Mesodermal cell (in vitro differentiated cells): ENCODE measurements around the gene DCST1.

Source experiments
- H3K27ac ChIP-seq: 2 replicates; pipeline ENCODE4 v1.7.0; 2013; ENCODE audit warnings: mild to moderate bottlenecking, low read depth, low read length, moderate library complexity; ENCODE audit not compliant: severe bottlenecking
- H3K36me3 ChIP-seq: 2 replicates; pipeline ENCODE4 v1.7.1; 2013; ENCODE audit warnings: mild to moderate bottlenecking, low read length, moderate library complexity; ENCODE audit not compliant: control insufficient read depth, insufficient read depth
- H3K4me1 ChIP-seq: one replicate; pipeline ENCODE4 v1.7.1; 2013; ENCODE audit warnings: mild to moderate bottlenecking, low read length; ENCODE audit not compliant: insufficient read depth, control insufficient read depth, poor library complexity, severe bottlenecking
- H3K4me3 ChIP-seq: 2 replicates; pipeline ENCODE4 v1.7.0; 2013; ENCODE audit warnings: low read length, control low read depth, mild to moderate bottlenecking; ENCODE audit not compliant: insufficient read depth, poor library complexity, severe bottlenecking; ENCODE audit errors: extremely low read depth
- H3K9me3 ChIP-seq: 2 replicates; pipeline ENCODE4 v1.7.1; 2013; ENCODE audit warnings: mild to moderate bottlenecking, low read length, moderate library complexity; ENCODE audit not compliant: control insufficient read depth
- WGBS, 2 experiments: methylation state at CpG; one replicate each; pipeline ENCODE4 v1.1.5; 2013; ENCODE audit warnings: missing lambda C conversion rate in 2 of 2; ENCODE audit not compliant: insufficient coverage in 2 of 2; 5-methylcytosine and 5-hydroxymethylcytosine counted together

DCST1 gene

DNA sequence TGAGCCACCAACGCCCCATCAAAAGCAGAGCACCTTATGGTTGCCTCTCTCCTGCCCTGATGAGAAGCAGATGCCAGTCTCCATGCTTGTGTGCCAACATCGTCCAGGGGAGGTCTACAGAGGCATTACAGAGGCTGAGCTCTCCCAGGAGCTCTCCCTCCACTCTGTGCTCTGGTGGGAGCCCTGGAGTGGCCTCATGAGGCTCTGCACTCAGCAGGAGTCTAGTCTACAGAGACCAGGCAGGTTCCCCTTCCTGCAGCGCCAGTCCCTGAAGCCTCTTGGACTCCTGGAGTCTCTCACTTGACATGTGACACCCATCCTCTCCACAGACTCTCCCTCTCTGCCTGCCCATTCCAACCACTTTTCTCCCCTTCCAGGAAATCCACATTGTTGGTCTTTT lies 3.4 kb downstream of the DCST1 start:
- WGBS, 2 experiments = 94 to 97% methylated on average over 3 of the region's 3 CpGs
- H3K27ac ChIP-seq = no peak overlapping the region
- H3K4me3 ChIP-seq = no peak overlapping the region
- H3K36me3 ChIP-seq = no peaks in the 10 kb centered on the region
- peaks cover 11% of the 10 kb centered on the region for H3K4me1 ChIP-seq
- H3K9me3 ChIP-seq = no peaks in the 10 kb centered on the region

DNA sequence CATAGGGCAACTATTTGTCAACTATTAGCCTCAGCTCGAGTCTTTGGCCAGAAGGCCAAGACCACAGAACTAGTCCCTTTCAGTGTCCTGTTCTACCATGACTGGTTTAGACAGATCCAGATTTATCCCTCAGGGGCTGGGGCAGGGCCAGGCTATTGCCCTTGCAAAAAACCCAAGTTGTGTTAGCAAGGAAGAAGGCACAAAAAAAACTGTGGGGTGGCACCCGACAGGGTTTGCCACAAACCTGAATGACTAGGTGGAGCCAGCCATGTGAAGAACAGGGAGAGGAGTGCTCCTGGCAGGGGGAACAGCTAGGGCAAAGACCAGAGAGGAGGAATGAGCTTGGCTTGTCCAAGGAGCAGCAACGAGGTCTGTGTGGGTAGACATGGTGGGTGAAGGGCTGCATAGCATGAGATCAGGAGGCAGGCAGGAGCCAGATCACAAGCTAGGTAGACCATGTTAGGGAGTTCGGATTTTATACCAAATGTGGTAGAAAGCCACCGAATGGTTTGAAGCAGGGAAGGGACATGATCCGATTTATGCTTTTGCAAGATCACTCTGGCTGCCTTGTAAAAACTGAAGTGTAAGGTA lies 4.3 kb downstream of the DCST1 start:
- Histone ChIP-seq H3K36me3 (no peaks in the 10 kb centered on the region), H3K4me3 (no peak overlapping the region), H3K4me1 (peaks cover 11% of the 10 kb centered on the region), H3K27ac (no peak overlapping the region), H3K9me3 (no peaks in the 10 kb centered on the region)
- WGBS, 2 experiments = 93 to 100% methylated on average over 6 of the region's 6 CpGs

DNA sequence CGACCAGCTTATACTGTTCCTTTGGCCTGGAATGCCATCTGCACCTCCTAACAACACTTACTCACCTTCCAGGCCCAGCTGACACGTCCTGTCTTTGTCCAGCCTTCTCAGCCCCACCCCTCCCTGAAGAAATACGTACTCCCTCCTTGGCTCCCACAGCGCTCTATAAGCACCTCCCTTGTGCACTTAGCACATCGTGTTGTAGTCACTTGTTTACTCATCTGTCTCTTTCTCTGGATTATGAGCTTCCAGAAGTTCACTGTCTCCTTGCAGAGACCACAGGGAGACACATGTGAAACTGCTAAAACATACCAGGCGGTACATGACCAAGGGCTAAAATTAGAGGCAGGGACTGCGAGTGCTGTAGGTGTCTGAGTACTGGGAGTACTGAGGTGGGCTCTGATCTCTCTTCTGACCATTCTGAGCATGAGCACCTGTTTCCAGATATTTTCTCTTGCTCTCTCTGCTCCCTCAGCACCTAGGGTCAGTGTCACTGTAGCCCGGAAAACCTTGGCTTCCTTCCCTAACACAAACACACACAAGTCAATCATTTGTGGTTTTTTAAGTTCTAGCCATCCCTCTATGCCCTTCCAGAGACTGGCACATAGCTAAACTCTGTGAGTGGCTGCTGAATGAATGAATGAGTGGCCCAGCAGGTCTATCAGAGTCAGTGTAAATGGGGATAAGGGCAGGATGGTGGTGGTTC lies 5.1 kb downstream of the DCST1 start:
- 80 to 85% methylated on average over 5 to 8 of the region's 8 CpGs for WGBS, 2 experiments
- H3K4me1 ChIP-seq = peaks cover 11% of the 10 kb centered on the region
- H3K4me3 ChIP-seq = no peak overlapping the region
- H3K36me3 ChIP-seq = no peaks in the 10 kb centered on the region
- H3K27ac ChIP-seq = no peak overlapping the region
- no peaks in the 10 kb centered on the region for H3K9me3 ChIP-seq

DNA sequence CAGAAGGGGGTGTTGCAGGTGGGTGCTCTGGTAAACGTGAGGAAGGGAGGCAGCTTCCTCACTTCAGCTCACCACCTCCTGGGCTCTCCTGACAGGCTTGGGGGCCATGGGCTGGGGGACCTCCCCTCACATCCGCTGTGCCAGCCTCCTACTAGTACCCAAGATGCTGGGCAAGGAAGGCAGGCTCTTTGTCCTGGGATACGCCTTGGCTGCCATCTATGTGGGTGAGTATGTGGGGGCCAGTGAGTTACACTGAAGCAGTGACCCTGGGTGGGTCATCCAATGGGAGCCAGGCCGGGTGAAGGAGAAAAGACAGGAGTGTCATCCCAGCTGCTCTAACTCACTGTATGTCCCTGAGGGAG lies 5.7 kb downstream of the DCST1 start:
- Histone ChIP-seq H3K36me3 (no peaks in the 10 kb centered on the region), H3K4me1 (peaks cover 11% of the 10 kb centered on the region), H3K27ac (no peak overlapping the region), H3K4me3 (no peak overlapping the region), H3K9me3 (no peaks in the 10 kb centered on the region)
- WGBS, 2 experiments = 80 to 90% methylated on average over 2 of the region's 4 CpGs

DNA sequence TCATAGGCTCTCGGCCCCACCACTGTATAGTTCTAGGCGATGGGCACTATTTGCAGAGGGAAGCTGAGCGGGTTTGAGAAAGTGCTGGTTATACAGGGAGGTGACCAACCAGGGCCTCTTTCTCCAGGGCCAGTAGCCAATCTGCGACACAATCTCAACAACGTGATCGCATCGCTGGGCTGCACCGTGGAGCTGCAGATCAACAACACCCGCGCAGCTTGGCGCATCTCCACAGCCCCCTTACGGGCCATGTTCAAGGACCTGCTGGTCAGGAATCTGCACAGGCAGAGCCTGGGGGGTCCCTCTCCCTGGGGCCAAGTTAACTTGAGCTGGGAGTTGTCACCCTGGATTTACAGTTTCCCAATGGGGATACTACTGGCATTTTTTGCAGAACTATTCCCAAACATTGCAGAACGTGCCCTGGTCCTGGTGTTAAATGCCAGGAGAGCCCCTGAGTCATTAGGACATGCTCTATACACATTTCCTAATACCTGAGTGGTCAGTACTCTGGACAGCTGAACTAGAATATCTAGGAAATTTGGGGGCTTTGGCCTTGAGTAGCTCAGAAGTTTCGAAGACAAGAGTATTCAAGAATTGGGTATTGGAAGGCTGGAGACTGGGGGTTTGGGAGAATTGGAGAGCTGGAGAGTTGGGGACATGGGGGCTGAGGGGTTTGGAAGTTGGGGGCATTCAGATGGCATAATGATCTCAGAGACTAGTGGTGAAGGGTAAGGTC lies 6.9 kb downstream of the DCST1 start:
- Histone ChIP-seq H3K9me3 (no peaks in the 10 kb centered on the region), H3K27ac (no peak overlapping the region), H3K36me3 (no peaks in the 10 kb centered on the region), H3K4me3 (no peak overlapping the region), H3K4me1 (peaks cover 20% of the 10 kb centered on the region)
- WGBS, 2 experiments = 95 to 96% methylated on average over 13 to 14 of the region's 14 CpGs

DNA sequence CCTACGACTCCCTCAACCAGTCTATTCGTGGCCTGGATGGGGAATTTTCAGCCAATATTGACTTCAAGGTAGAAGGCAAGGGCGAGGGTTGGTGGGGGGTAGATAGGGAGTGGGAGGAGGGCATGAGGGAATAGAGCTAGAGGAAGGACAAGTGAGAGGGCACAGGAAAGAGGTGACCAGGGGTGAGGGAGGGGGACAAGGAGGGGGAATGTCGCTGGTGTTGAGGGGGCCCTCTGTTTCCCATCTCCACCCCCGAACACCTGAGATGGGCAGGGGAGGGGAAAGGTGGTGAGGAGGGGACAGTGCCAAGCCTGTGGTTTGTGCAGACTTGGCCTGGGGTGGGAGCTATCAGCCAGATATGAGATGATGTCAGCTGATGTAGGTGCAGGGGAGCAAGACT lies 9.2 kb downstream of the DCST1 start:
- Histone ChIP-seq H3K27ac (no peak overlapping the region), H3K36me3 (no peaks in the 10 kb centered on the region), H3K4me1 (peaks cover 31% of the 10 kb centered on the region), H3K9me3 (no peaks in the 10 kb centered on the region), H3K4me3 (no peak overlapping the region)
- WGBS, 2 experiments = 79 to 91% methylated on average over 4 of the region's 5 CpGs

DNA sequence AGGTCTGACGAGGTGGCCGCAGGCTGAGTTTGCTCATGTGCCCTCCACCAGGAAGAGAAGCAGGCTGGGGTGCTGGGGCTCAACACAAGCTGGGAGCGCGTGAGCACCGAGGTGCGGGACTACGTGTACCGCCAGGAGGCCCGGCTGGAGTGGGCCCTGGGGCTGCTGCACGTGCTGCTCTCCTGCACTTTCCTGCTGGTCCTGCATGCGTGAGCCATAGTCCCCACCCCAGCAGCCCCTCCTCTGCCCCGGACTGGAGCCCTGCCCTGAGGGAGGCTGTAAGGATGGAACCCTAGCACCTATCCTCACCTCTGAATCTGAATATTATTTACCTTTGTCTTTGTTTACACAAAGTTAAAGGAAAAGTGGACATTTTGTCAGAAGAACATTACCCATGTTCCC lies 9.7 kb downstream of the DCST1 start:
- Histone ChIP-seq H3K4me1 (peaks cover 30% of the 10 kb centered on the region), H3K27ac (no peak overlapping the region), H3K36me3 (no peaks in the 10 kb centered on the region), H3K4me3 (no peak overlapping the region), H3K9me3 (no peaks in the 10 kb centered on the region)
- WGBS, 2 experiments = 86 to 91% methylated on average over 7 to 10 of the region's 12 CpGs

DNA sequence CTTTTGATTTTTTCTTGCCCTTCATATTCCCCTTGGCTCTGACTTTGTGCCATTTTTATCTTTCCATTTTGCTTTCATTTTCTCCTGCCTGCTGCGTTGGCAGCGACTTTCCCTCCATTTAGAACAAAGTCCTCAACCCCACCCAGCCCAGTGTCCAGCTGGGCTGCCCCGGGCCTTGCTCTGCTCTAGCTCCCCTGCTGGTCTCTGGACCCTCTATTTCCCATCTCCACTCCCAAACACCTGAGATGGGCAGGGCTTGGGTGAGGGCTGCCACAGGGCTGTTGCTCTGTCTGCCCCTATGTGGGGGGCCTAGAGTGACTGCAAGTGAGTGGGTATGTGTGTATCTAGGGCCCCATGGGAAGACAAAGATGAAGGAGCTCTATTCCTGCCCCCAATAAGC lies 10.2 kb downstream of the DCST1 start:
- Histone ChIP-seq H3K4me3 (no peak overlapping the region), H3K4me1 (peaks cover 26% of the 10 kb centered on the region), H3K36me3 (no peaks in the 10 kb centered on the region), H3K27ac (no peak overlapping the region), H3K9me3 (no peaks in the 10 kb centered on the region)
- 83 to 100% methylated on average over 2 to 3 of the region's 3 CpGs for WGBS, 2 experiments

DNA sequence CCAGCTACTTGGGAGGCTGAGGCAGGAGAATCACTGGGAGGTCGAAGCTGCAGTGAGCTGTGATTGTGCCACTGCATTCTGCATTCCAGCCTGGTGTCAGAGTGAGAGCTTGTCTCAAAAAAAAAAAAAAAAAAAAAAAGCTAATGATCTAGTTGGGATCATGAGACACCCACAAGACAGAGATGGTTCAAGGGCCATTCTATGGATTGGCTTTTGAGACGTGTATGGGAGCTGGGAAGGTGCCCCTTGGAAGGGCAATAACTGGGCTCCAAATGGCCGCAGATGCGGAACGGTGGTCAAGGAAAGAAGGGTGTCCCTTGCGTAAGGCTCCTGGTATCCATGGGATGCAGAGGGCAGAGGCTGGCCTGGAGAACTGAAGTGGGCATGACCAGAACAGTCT lies 10.7 kb downstream of the DCST1 start:
- H3K4me3 ChIP-seq = no peak overlapping the region
- H3K9me3 ChIP-seq = no peaks in the 10 kb centered on the region
- H3K27ac ChIP-seq = no peak overlapping the region
- no peaks in the 10 kb centered on the region for H3K36me3 ChIP-seq
- H3K4me1 ChIP-seq = peaks cover 26% of the 10 kb centered on the region
- 100% methylated on average over 5 to 6 of the region's 6 CpGs for WGBS, 2 experiments

DNA sequence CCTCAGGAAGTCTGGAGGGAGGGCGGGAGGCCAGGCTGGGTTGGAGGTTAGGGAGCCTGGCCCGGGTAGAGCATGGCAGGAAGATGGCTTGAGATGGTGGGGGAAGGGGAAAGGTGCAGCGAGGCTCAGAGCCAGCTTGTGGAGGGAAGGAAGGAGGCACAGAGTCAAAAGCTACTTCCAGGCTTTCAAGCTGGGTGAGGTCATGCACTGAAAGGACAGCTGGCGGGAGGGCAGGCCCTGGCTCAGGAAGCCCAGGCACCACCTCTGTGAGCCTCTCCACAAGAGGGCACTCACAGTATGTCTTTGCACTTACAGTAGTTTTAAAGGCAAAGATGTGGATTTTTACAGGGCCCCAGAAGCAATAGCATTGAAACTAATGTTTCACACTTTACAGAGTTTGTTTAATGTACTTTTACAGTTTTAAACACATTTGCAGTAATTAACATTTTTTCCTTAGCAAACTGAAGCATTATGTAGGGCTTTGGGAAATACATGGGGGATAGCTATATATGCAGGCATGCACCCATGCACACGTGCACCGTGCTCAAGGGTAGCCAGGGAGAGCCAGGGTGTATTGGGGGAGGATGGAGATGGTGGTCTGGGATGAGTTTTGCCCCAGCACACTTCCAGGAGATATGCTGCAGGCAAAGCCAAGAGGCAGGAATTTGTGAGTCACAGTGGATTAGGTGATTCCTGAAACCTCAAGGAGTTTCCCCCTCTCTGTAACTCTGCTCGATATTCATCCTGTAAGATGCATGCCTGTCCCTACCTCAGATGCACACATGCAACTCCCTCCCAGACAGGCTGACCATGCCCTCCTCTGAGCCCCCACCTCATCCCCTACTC lies 11.4 kb downstream of the DCST1 start:
- no peaks in the 10 kb centered on the region for H3K36me3 ChIP-seq
- H3K27ac ChIP-seq = no peak overlapping the region
- H3K9me3 ChIP-seq = no peaks in the 10 kb centered on the region
- 46 to 53% methylated on average over 6 of the region's 7 CpGs for WGBS, 2 experiments
- no peak overlapping the region for H3K4me3 ChIP-seq
- peaks cover 32% of the 10 kb centered on the region for H3K4me1 ChIP-seq
